Mesenteric fat pad (tissue), 1 donor: ENCODE results near the gene LPAR2. TPM values are rescaled to one million over a fixed set of nuclear protein-coding genes. Genes with fewer than 3 reads are reported as not detected.
"Not testable (repeated sequence)": the region's sequence is repeated elsewhere in the genome, so short reads cannot be mapped to it uniquely, and the experiment has no call there.

Experiments used
- DNase-seq: peaks from one replicate; pipeline ENCODE4 v3.0.0-alpha.2; 2020; ENCODE audit warnings: low spot score
- total RNA-seq: library from RNA; stranded (reverse); fragmentation: NEBNext Ultra II Directional; extraction: Animal tissue kit (Norgen Biotek cat#: 25700); gene quantifications from one replicate; pipeline ENCODE4 v1.2.1, GENCODE V29; 2021
- donor health status: DM: yes; HTN: yes; CAD: no.

LPAR2 gene
- total RNA-seq, 1 donor from 2014 or later = 5.8 TPM

GRCh38 chr19:19602136-19602712 is 25.8 kb downstream of the LPAR2 start:
- no peak for DNase-seq

- no peak for DNase-seq
These were observed 27.2 kb downstream of the LPAR2 start for GRCh38 chr19:19600793-19601330.

- not testable (repeated sequence) for DNase-seq
These were observed 29.1 kb downstream of the LPAR2 start for GRCh38 chr19:19598728-19599451.

GRCh38 chr19:19597809-19598306 is 30.2 kb downstream of the LPAR2 start:
- DNase-seq = no peak

- DNase-seq = no peak
These were observed 32.8 kb downstream of the LPAR2 start for GRCh38 chr19:19595171-19595701.

- no peak for DNase-seq
These were observed 33.6 kb downstream of the LPAR2 start for GRCh38 chr19:19594381-19594780.

- no peak for DNase-seq
These were observed 35.3 kb downstream of the LPAR2 start for GRCh38 chr19:19592690-19593089.

GRCh38 chr19:19591133-19591825 is 36.7 kb downstream of the LPAR2 start:
- no peak for DNase-seq

GRCh38 chr19:19588546-19588945 is 39.5 kb downstream of the LPAR2 start:
- DNase-seq = no peak

- DNase-seq = no peak
These were observed 40.2 kb downstream of the LPAR2 start for GRCh38 chr19:19587771-19588170.

- DNase-seq = no peak
These were observed 43.7 kb downstream of the LPAR2 start for GRCh38 chr19:19584356-19584755.

GRCh38 chr19:19582471-19582870 is 45.5 kb downstream of the LPAR2 start:
- no peak for DNase-seq

- DNase-seq = no peak
These were observed 46.6 kb downstream of the LPAR2 start for GRCh38 chr19:19581391-19581790.

- DNase-seq = no peak
These were observed 47.6 kb downstream of the LPAR2 start for GRCh38 chr19:19580418-19580817.

GRCh38 chr19:19579533-19580361 is 48.3 kb downstream of the LPAR2 start:
- DNase-seq = no peak

GRCh38 chr19:19578252-19578651 is 49.8 kb downstream of the LPAR2 start:
- DNase-seq = no peak

- no peak for DNase-seq
These were observed 52.6 kb downstream of the LPAR2 start for GRCh38 chr19:19575411-19575810.
